Breast epithelium (tissue), 4 donors: ENCODE results near the gene DGKE. TPM values are rescaled to one million over a fixed set of nuclear protein-coding genes. Genes with fewer than 3 reads are reported as not detected.

Source experiments
- DNase-seq, 2 donors: peaks; one replicate each; pipeline ENCODE4 v3.0.0-alpha.2; 2019; ENCODE audit warnings: low spot score in 2 of 2
- H3K27ac ChIP-seq, 2 donors: fragments of 200-600 bp; sonication (generic) in 1 of 2; one replicate each; pipeline ENCODE4 v1.5.1; 2016 to 2019; ENCODE audit warnings: mild to moderate bottlenecking in 1 of 2
- H3K27me3 ChIP-seq, 2 donors: fragments of 200-600 bp; sonication (generic) in 1 of 2; one replicate each; pipeline versions ENCODE4 v1.5.1 to v1.6.0; 2017 to 2019; ENCODE audit warnings: control low read depth in 1 of 2, mild to moderate bottlenecking in 1 of 2
- H3K36me3 ChIP-seq: fragments of 200-600 bp; one replicate; pipeline ENCODE4 v1.5.1; 2019
- H3K4me1 ChIP-seq, 2 donors: fragments of 200-600 bp; sonication (generic); one replicate each; pipeline ENCODE4 v1.5.1; 2016 to 2019; ENCODE audit warnings: control low read depth in 1 of 2
- H3K4me3 ChIP-seq, 3 donors: fragments of 200-600 bp; sonication (generic); 1 replicate in 2 of 3; 2 replicates in 1 of 3; pipeline ENCODE4 v1.5.1; 2016 to 2019; ENCODE audit warnings: mild to moderate bottlenecking in 3 of 3, moderate library complexity in 2 of 3
- H3K9me3 ChIP-seq, 2 donors: fragments of 200-600 bp; sonication (generic) in 1 of 2; one replicate each; pipeline ENCODE4 v1.5.1; 2016 to 2019; ENCODE audit warnings: control low read depth in 1 of 2
- POLR2A ChIP-seq: fragments of 450-650 bp; IDR thresholded peaks from one replicate; pipeline ENCODE4 v1.6.1; 2016; ENCODE audit warnings: antibody characterized with exemption, mild to moderate bottlenecking, moderate library complexity
- POLR2AphosphoS5 ChIP-seq, 3 donors: sonication (generic); formaldehyde crosslinking; IDR thresholded peaks; one replicate each; pipeline ENCODE4 v1.6.1; 2017; ENCODE audit warnings: antibody characterized with exemption in 3 of 3
- intact Hi-C: fragments of 100-400 bp; cut with DNase I; formaldehyde crosslinking; loops from one replicate; pipeline ENCODE4 v1.15.1; 2023; ENCODE audit warnings: low total_unique reads
- total RNA-seq, 3 donors: library from RNA; depleted of rRNA; stranded (reverse); fragments of >200 nt; gene quantifications; one replicate each; pipeline ENCODE4 v1.1.0, GENCODE V29; 2016
- TF ChIP-seq, protein P1 (sequence below), 3 donors: fragments of 450-650 bp; IDR thresholded peaks; one replicate each; pipeline ENCODE4 v1.5.1; 2016 to 2017; ENCODE audit warnings: antibody characterized with exemption in 3 of 3, mild to moderate bottlenecking in 3 of 3, moderate library complexity in 3 of 3

Gene DGKE
- total RNA-seq, 3 donors from 2014 or later, result 7.0 to 13.8 (median 11.9) TPM

- DNase-seq, result peak in 1 of 2 donors; percentile 36
- H3K9me3 ChIP-seq, result no peaks in the 10 kb centered on the region
- peak overlapping the region; percentile 31 to 46 for H3K27ac ChIP-seq
- H3K27me3 ChIP-seq, result no peaks in the 10 kb centered on the region
- intact Hi-C loops, result no loop called here
- no peak overlapping the region for H3K4me3 ChIP-seq
- H3K4me1 ChIP-seq, result no peaks in the 10 kb centered on the region
- TF ChIP-seq POLR2A (no peak), POLR2AphosphoS5 (IDR thresholded peaks at IDR 0.05) (no peak)
- TF ChIP-seq, protein P1, sequence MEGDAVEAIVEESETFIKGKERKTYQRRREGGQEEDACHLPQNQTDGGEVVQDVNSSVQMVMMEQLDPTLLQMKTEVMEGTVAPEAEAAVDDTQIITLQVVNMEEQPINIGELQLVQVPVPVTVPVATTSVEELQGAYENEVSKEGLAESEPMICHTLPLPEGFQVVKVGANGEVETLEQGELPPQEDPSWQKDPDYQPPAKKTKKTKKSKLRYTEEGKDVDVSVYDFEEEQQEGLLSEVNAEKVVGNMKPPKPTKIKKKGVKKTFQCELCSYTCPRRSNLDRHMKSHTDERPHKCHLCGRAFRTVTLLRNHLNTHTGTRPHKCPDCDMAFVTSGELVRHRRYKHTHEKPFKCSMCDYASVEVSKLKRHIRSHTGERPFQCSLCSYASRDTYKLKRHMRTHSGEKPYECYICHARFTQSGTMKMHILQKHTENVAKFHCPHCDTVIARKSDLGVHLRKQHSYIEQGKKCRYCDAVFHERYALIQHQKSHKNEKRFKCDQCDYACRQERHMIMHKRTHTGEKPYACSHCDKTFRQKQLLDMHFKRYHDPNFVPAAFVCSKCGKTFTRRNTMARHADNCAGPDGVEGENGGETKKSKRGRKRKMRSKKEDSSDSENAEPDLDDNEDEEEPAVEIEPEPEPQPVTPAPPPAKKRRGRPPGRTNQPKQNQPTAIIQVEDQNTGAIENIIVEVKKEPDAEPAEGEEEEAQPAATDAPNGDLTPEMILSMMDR (IDR thresholded peaks at IDR 0.05), result no peak
- H3K36me3 ChIP-seq, result no peaks in the 10 kb centered on the region
These were observed 25.4 kb upstream of the DGKE start for GRCh38 chr17:56808503-56808902.

- Histone ChIP-seq H3K27ac (no peak overlapping the region), H3K4me1 (no peaks in the 10 kb centered on the region), H3K4me3 (no peak overlapping the region), H3K27me3 (no peaks in the 10 kb centered on the region), H3K36me3 (no peaks in the 10 kb centered on the region), H3K9me3 (no peaks in the 10 kb centered on the region)
- intact Hi-C loops, result no loop called here
- DNase-seq, result no peak
- TF ChIP-seq POLR2A, result no peak
- TF ChIP-seq, protein P1 (IDR thresholded peaks at IDR 0.05), result no peak
- no peak for TF ChIP-seq POLR2AphosphoS5 (IDR thresholded peaks at IDR 0.05)
These were observed 24.7 kb upstream of the DGKE start for GRCh38 chr17:56809106-56809819.

GRCh38 chr17:56809820-56810179 lies 24.2 kb upstream of the DGKE start:
- H3K27ac ChIP-seq, result no peak overlapping the region
- no peak for DNase-seq
- no peaks in the 10 kb centered on the region for H3K9me3 ChIP-seq
- H3K36me3 ChIP-seq, result no peaks in the 10 kb centered on the region
- no peaks in the 10 kb centered on the region for H3K27me3 ChIP-seq
- intact Hi-C loops, result no loop called here
- H3K4me1 ChIP-seq, result no peaks in the 10 kb centered on the region
- no peak overlapping the region for H3K4me3 ChIP-seq
- TF ChIP-seq, protein P1 (IDR thresholded peaks at IDR 0.05), result no peak
- no peak for TF ChIP-seq POLR2A
- TF ChIP-seq POLR2AphosphoS5 (IDR thresholded peaks at IDR 0.05), result no peak

DNA sequence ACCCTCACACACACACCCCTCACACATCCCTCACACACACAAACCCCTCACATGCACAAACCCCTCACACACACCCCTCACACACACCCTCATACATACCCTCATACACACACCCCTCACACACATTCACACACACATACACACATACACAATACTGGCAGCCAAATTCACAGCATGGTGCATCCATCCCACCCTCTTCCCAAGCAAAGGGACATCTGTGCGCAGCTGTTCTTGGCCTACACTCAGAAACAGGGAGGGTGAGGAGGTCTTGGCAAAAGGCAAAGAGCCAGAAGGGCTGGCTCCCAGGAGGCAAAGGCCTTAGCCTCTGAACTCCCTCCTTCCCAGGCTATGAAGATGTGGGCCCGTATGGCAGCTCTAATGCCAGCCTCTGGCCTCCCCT lies 23.6 kb upstream of the DGKE start:
- DNase-seq, result no peak
- no peaks in the 10 kb centered on the region for H3K4me1 ChIP-seq
- no peaks in the 10 kb centered on the region for H3K36me3 ChIP-seq
- H3K4me3 ChIP-seq, result no peak overlapping the region
- intact Hi-C loops, result no loop called here
- TF ChIP-seq, protein P1 (IDR thresholded peaks at IDR 0.05), result no peak
- TF ChIP-seq POLR2AphosphoS5 (IDR thresholded peaks at IDR 0.05) (no peak), POLR2A (no peak)
- no peak overlapping the region for H3K27ac ChIP-seq
- H3K9me3 ChIP-seq, result no peaks in the 10 kb centered on the region
- H3K27me3 ChIP-seq, result no peaks in the 10 kb centered on the region

GRCh38 chr17:56810891-56811775 lies 22.8 kb upstream of the DGKE start:
- Histone ChIP-seq H3K27ac (no peak overlapping the region), H3K4me1 (no peaks in the 10 kb centered on the region), H3K27me3 (no peaks in the 10 kb centered on the region), H3K4me3 (no peak overlapping the region), H3K9me3 (no peaks in the 10 kb centered on the region), H3K36me3 (no peaks in the 10 kb centered on the region)
- intact Hi-C loops, result no loop called here
- no peak for DNase-seq
- TF ChIP-seq POLR2AphosphoS5 (IDR thresholded peaks at IDR 0.05), result no peak
- TF ChIP-seq, protein P1 (IDR thresholded peaks at IDR 0.05), result no peak
- TF ChIP-seq POLR2A, result no peak
